H9 (cell line): ENCODE measurements around the gene CCNL1. TPM values are rescaled to one million over a fixed set of nuclear protein-coding genes. Genes with fewer than 3 reads are reported as not detected.
A peak's percentile ranks its signal among the peaks of the same experiment; 100 is the strongest.

ENCODE experiments used
- DNase-seq: peaks from one replicate; pipeline ENCODE4 v3.0.0-alpha.2; 2017
- H2AFZ ChIP-seq: one replicate; pipeline ENCODE4 v1.6.1; 2013; ENCODE audit warnings: mild to moderate bottlenecking, low read length, control low read depth, moderate library complexity
- H2AK5ac ChIP-seq: 2 replicates; pipeline ENCODE4 v1.6.1; 2013; ENCODE audit warnings: low read length, control low read depth, mixed read lengths; ENCODE audit not compliant: insufficient read length
- H2BK120ac ChIP-seq: one replicate; pipeline ENCODE4 v1.6.1; 2013; ENCODE audit warnings: low read depth, mild to moderate bottlenecking, low read length, control low read depth, inconsistent platforms; ENCODE audit not compliant: poor library complexity, severe bottlenecking
- H2BK12ac ChIP-seq: 2 replicates; pipeline ENCODE4 v1.6.1; 2013; ENCODE audit warnings: low read length, control low read depth, mixed read lengths, low read depth; ENCODE audit not compliant: insufficient read length
- H2BK15ac ChIP-seq: 2 replicates; pipeline ENCODE4 v1.6.1; 2013; ENCODE audit warnings: low read depth, low read length, control low read depth
- H2BK20ac ChIP-seq: one replicate; pipeline ENCODE4 v1.6.1; 2013; ENCODE audit warnings: low read depth, mild to moderate bottlenecking, low read length, control low read depth, inconsistent platforms; ENCODE audit not compliant: poor library complexity, severe bottlenecking
- H2BK5ac ChIP-seq: 2 replicates; pipeline ENCODE4 v1.6.1; 2013; ENCODE audit warnings: low read length, control low read depth, mixed read lengths; ENCODE audit not compliant: insufficient read length
- H3K14ac ChIP-seq: 2 replicates; pipeline ENCODE4 v1.6.1; 2013; ENCODE audit warnings: low read length, control low read depth; ENCODE audit not compliant: insufficient read depth
- H3K18ac ChIP-seq: 2 replicates; pipeline ENCODE4 v1.6.1; 2013; ENCODE audit warnings: low read depth, mild to moderate bottlenecking, mixed read lengths, low read length, control low read depth; ENCODE audit not compliant: insufficient read length
- H3K23ac ChIP-seq: 2 replicates; pipeline ENCODE4 v1.6.1; 2013; ENCODE audit warnings: low read length, control low read depth, mixed read lengths, low read depth; ENCODE audit not compliant: insufficient read length
- H3K23me2 ChIP-seq: 2 replicates; pipeline ENCODE4 v1.6.1; 2013; ENCODE audit warnings: low read depth, mild to moderate bottlenecking, mixed read lengths, low read length, control low read depth; ENCODE audit not compliant: insufficient read length, poor library complexity, severe bottlenecking
- H3K27ac ChIP-seq: 2 replicates; pipeline ENCODE4 v1.5.1; 2013; ENCODE audit warnings: low read length, control low read depth, mixed read lengths, low read depth; ENCODE audit not compliant: insufficient read length
- H3K27me3 ChIP-seq: 2 replicates; pipeline ENCODE4 v1.6.1; 2013; ENCODE audit warnings: low read length, control low read depth, inconsistent platforms; ENCODE audit not compliant: insufficient read depth
- H3K4ac ChIP-seq: 2 replicates; pipeline ENCODE4 v1.6.1; 2013; ENCODE audit warnings: low read depth, mild to moderate bottlenecking, control low read depth, inconsistent platforms, low read length, moderate library complexity
- H3K4me1 ChIP-seq: 2 replicates; pipeline ENCODE4 v1.6.1; 2013; ENCODE audit warnings: low read length, control low read depth, inconsistent platforms; ENCODE audit not compliant: insufficient read depth
- H3K4me2 ChIP-seq: 2 replicates; pipeline ENCODE4 v1.6.1; 2013; ENCODE audit warnings: low read length, control low read depth, mixed read lengths; ENCODE audit not compliant: insufficient read length, insufficient read depth
- H3K56ac ChIP-seq: 2 replicates; pipeline ENCODE4 v1.6.1; 2013; ENCODE audit warnings: low read depth, mild to moderate bottlenecking, mixed read lengths, low read length, control low read depth; ENCODE audit not compliant: insufficient read length
- H3K79me1 ChIP-seq: 2 replicates; pipeline ENCODE4 v1.6.1; 2013; ENCODE audit warnings: low read depth, mild to moderate bottlenecking, moderate library complexity, low read length, control low read depth, inconsistent platforms; ENCODE audit not compliant: insufficient read depth, poor library complexity, severe bottlenecking
- H3K79me2 ChIP-seq: 2 replicates; pipeline ENCODE4 v1.6.1; 2013; ENCODE audit warnings: low read length, control low read depth, inconsistent platforms; ENCODE audit not compliant: insufficient read depth
- H3K9ac ChIP-seq: 2 replicates; pipeline ENCODE4 v1.6.1; 2013; ENCODE audit warnings: low read length, control low read depth, mixed read lengths; ENCODE audit not compliant: insufficient read length; ENCODE audit errors: extremely low read depth
- H3K9me3 ChIP-seq: one replicate; pipeline ENCODE4 v1.6.1; 2013; ENCODE audit warnings: low read depth, low read length, inconsistent platforms; ENCODE audit not compliant: control insufficient read depth
- H3T11ph ChIP-seq: one replicate; pipeline ENCODE4 v1.6.1; 2013; ENCODE audit warnings: mild to moderate bottlenecking, low read length, control low read depth, inconsistent platforms
- H4K20me1 ChIP-seq: one replicate; pipeline ENCODE4 v1.6.1; 2013; ENCODE audit not compliant: control insufficient read depth, insufficient read length, insufficient read depth
- H4K5ac ChIP-seq: 2 replicates; pipeline ENCODE4 v1.6.1; 2013; ENCODE audit warnings: low read depth, mild to moderate bottlenecking, mixed read lengths, low read length, control low read depth; ENCODE audit not compliant: insufficient read length
- H4K8ac ChIP-seq: replicated peaks from 2 replicates; pipeline ENCODE4 v1.6.1; 2013; ENCODE audit warnings: low read length, control low read depth, mixed read lengths, low read depth; ENCODE audit not compliant: insufficient read length
- H4K91ac ChIP-seq: 2 replicates; pipeline ENCODE4 v1.6.1; 2013; ENCODE audit warnings: low read depth, mild to moderate bottlenecking, moderate library complexity, mixed read lengths, low read length, control low read depth; ENCODE audit not compliant: insufficient read length
- H3K27ac Mint-ChIP-seq, 3 experiments: 2 replicates in 2 of 3; 3 replicates in 1 of 3; pipeline ENCODE4 v1.8.0; 2020 to 2021; ENCODE audit warnings: mixed read lengths in 3 of 3, mild to moderate bottlenecking in 1 of 3, moderate library complexity in 1 of 3
- H3K27me3 Mint-ChIP-seq: 2 replicates; pipeline ENCODE4 v1.8.0; 2021; ENCODE audit warnings: low read depth, mild to moderate bottlenecking, moderate library complexity, mixed read lengths
- H3K36me3 Mint-ChIP-seq, 3 experiments: 2 replicates in 2 of 3; 3 replicates in 1 of 3; pipeline ENCODE4 v1.8.0; 2020 to 2021; ENCODE audit warnings: low read depth in 3 of 3, mixed read lengths in 3 of 3; ENCODE audit not compliant: insufficient read depth in 1 of 3
- H3K4me1 Mint-ChIP-seq, 2 experiments: 2 replicates each; pipeline ENCODE4 v1.8.0; 2020; ENCODE audit warnings: mixed read lengths in 2 of 2
- H3K4me3 Mint-ChIP-seq, 2 experiments: 2 replicates in 1 of 2; 3 replicates in 1 of 2; pipeline ENCODE4 v1.8.0; 2020 to 2021; ENCODE audit warnings: mild to moderate bottlenecking in 2 of 2, mixed read lengths in 2 of 2, moderate library complexity in 1 of 2
- H3K9me3 Mint-ChIP-seq, 2 experiments: 2 replicates in 1 of 2; 3 replicates in 1 of 2; pipeline ENCODE4 v1.8.0; 2020; ENCODE audit warnings: mild to moderate bottlenecking in 2 of 2, mixed read lengths in 2 of 2, moderate library complexity in 1 of 2
- CTCF ChIP-seq: fragments of 200-600 bp; sonication (generic); conservative IDR thresholded peaks from 3 replicates; pipeline ENCODE4 v1.8.0; 2021; ENCODE audit warnings: antibody characterized with exemption, mild to moderate bottlenecking
- WGBS: extraction: QIAGEN DNeasy Blood & Tissue Kit; methylation state at CpG from one replicate; pipeline ENCODE4 v1.1.7; 2013; ENCODE audit warnings: missing lambda C conversion rate, low lambda C conversion rate, mixed read lengths; ENCODE audit not compliant: insufficient read length; ENCODE audit errors: extremely low coverage; 5-methylcytosine and 5-hydroxymethylcytosine counted together
- total RNA-seq: library from RNA; stranded (reverse); gene quantifications from 2 replicates; pipeline ENCODE4 v1.2.1, GENCODE V29; 2021

Gene CCNL1
- total RNA-seq, 1 experiment from 2014 or later = 103 TPM

- Histone ChIP-seq H3K9ac (no peak overlapping the region), H2AFZ (no peak overlapping the region), H2BK20ac (no peak overlapping the region), H3T11ph (no peak overlapping the region), H3K79me2 (no peaks in the 10 kb centered on the region), H3K23me2 (no peaks in the 10 kb centered on the region), H2AK5ac (no peak overlapping the region), H3K27me3 (no peaks in the 10 kb centered on the region), H3K18ac (no peak overlapping the region), H4K8ac (no peak overlapping the region), H3K56ac (no peak overlapping the region), H3K4ac (no peak overlapping the region), H2BK120ac (no peak overlapping the region), H3K79me1 (no peaks in the 10 kb centered on the region), H3K27ac (no peak overlapping the region), H4K91ac (no peak overlapping the region), H2BK15ac (no peak overlapping the region), H4K5ac (no peak overlapping the region), H3K9me3 (no peaks in the 10 kb centered on the region), H3K23ac (no peak overlapping the region), H4K20me1 (no peaks in the 10 kb centered on the region), H3K4me1 (peaks cover 2% of the 10 kb centered on the region; the same call in 1 of the 2 replicates), H3K4me2 (no peak overlapping the region), H2BK12ac (no peak overlapping the region), H3K14ac (no peak overlapping the region), H2BK5ac (no peak overlapping the region)
- Mint-ChIP-seq H3K27me3 (peaks cover 7% of the 10 kb centered on the region), H3K9me3 (no peaks in the 10 kb centered on the region), H3K36me3 (no peaks in the 10 kb centered on the region), H3K4me3 (peak overlapping the region in 1 of 2 experiments; percentile 41; a peak in 1 of 5 replicates), H3K27ac (peak overlapping the region in 1 of 3 experiments; percentile 66; a peak in 1 of 7 replicates), H3K4me1 (peaks cover 27 to 32% of the 10 kb centered on the region in 2 experiments)
- no peak for DNase-seq
- no CpG with 5 or more reads among the region's 8 CpGs for WGBS
- TF ChIP-seq CTCF = no peak
These were observed 31.8 kb downstream of the CCNL1 start for GRCh38 chr3:157127831-157128767.
